Measurements from ENCODE around the gene BMF.
"Not testable (repeated sequence)": the region's sequence is repeated elsewhere in the genome, so short reads cannot be mapped to it uniquely, and the experiment has no call there.

The BMF gene

DNA sequence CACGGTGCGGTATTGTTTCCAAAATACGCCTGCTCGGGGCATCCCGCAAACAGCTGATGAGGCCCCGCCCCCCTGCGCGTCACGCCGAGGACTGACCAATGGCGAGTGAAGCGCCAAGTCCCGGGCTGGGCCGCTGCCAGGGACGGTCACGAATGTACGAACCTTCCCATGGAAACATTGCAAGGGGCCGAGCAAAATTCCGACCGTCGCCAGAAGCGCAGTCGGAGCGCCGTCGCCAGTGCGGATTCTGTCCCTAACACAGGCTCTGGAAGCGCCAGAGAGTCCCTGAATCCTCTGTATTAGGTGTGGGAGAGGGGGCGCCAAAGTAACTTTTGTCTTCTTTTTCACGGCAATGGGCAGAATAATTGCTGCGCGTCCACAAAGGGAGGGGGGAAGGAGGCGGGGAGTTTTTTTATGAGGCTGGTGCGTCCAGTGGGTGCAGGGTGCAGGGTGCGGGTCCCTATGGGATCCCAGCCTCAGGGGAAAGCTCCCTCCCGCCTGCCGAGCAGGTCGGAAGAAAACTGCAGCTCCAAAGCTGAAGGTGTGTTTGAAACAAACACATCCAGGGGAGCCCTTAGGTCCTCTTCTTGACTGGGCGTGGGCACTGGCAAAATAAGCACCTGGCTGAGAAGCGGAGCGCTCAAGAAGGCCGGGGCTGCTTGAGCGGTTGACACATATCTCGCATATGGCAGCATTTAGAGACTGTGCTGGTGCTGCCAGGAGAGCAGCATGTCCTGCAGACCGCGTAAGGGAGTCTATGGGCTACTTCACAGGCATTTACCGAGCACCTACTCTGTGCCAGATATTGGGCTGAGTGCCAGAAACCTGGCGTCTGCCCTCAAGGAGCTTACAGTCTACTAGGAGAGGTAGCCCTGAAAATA lies at the start of gene BMF:
TSS of gene BMF (minus strand) at position 25 of the 881 bp plus-strand sequence. CDS start 2,793 bp downstream, outside the sequence.
- peak; percentile 92 for DNase-seq

DNA sequence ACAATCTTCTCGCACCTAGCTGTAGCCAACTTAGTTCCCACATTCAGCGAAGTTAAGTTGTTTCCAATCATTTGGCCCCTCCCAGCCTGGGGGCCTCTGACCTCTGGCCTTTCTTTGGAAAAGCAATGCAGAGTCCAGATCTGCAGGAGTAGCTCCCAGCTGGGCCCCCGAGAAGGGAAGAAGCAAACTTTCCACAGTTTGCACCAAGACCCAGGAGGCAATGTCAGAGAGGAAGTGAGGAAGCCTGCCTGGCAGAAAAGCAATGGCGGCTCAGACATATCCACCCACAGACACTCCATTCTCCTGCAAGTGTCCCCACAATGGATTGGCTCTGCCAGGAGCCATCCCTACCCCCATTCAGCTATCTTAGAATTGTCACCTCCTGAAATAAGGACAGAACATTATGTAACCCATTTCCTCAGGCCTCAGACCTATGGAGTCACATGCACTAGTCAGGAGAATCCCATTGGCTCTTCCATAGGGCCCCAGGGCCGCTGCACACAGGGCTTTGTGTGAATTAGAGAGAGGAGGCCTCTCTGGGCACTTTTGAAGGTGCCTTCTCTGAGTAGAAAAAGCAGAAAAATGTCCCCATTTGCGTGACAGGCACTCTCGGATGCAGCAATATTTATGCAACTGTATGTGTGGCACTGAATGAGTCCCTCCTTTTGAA lies 49.2 kb upstream of the BMF start:
- no peak for DNase-seq

- DNase-seq, result no peak
These were observed 46.7 kb upstream of the BMF start for GRCh38 chr15:40155270-40155910.

DNA sequence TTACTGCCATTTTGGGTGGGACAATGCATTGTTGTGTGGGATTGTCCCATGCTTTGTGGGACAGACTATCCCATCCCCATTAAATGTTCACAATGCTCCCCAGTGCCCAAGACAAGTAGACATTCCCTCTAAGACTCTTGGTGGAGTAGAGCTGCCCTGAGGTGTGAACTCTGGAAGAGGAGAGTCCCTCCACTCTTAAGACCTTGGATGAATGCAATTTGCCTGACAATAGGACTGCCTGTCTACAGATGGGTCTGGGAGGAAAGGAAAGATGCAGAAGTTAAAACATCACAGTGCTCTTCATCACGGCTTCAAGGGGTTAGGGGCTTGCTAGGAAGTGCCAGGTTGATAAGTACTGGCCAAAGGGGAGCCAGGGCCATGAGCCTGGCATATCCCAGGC lies 46.1 kb upstream of the BMF start:
- DNase-seq, result not testable (repeated sequence)

- DNase-seq, result no peak
These were observed 43.3 kb upstream of the BMF start for GRCh38 chr15:40151991-40152390.

GRCh38 chr15:40151499-40151898 lies 42.8 kb upstream of the BMF start:
- DNase-seq, result no peak

- peak; percentile 52 for DNase-seq
These were observed 41.7 kb upstream of the BMF start for GRCh38 chr15:40150163-40150925.

GRCh38 chr15:40149339-40149738 lies 40.7 kb upstream of the BMF start:
- no peak for DNase-seq

DNA sequence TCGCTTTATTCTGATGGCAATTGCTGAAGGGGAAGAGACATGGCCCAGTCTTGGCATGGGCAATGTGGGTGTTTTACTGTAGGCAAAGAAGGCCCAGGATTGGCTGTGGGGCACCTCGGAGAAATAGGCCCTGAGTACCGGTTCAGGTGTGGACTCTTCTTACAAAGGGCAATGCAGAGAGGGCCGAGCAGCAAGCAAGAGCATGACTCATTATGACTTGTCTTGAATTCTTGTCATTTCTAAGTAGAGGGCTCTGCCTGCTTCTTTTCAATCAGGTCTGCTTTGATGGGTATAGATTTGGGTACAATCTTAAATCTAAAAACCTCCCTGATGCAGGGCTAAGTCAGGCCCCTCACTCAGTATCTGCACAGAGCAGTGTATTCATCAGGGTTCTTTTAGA lies 37.4 kb upstream of the BMF start:
- no peak for DNase-seq

DNA sequence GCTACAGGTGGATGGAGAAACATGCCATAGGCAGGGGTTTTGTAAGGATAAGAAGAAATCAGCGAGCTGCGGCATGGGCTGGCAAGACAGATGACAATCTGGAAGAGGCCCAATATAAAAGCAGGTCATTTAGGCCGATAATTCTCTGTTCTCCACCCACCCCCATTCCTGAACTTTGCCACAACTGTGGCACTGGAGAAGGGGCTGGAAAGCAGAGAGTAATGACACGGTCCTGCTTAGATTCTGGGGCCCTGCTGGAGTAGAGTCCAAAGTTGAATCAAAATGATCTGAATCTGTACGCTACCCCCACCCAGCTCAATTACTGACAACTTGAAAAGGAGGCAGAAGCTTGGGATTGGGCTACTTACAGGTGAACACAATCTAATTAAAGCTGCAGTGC lies 33.7 kb upstream of the BMF start:
- DNase-seq, result no peak

GRCh38 chr15:40138201-40138570 lies 29.5 kb upstream of the BMF start:
- not testable (repeated sequence) for DNase-seq

DNA sequence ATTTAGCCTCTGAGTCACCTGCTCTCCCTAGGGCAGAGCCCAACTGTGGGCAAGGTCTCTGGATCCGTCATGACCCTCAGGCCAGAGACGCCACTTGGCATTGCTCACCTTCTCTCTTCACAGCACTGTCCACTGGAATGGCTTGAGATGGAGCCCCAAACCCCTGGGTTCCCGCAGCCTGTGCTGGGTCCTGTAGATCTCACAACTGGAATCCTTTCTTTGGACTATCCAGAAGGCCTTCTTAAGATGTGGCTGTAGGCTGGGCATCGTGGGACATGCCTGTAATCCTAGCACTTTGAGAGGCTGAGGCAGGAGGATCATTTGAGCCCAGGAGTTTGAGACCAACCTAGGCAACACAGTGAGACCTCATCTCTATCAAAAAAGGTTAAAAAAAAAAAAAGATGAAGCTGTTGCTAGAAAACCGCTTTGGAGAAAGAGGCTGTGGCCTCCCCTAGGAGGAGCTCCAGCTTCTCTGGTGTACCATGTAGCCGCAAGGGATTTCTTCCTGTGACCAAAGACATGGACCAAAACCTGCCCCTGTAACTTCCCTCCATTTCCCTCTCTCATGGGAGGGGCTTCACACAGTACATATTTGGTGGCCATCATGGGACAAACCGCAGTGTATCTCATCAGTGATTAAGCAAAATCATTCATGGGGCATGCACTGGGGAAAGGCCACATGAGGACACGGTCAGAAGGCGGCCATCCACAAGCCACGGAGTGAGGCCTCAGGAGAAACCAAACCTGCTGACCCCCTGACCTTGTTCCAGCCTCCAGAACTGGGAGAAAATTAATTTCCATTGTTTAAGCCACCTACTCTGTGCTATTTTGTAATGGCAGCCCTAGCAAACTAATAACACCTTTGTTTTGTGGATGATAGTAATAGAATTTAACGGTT lies 28.9 kb upstream of the BMF start:
- no peak for DNase-seq

- no peak for DNase-seq
These were observed 28.0 kb upstream of the BMF start for GRCh38 chr15:40136470-40137302.

GRCh38 chr15:40135846-40136450 lies 27.3 kb upstream of the BMF start:
- not testable (repeated sequence) for DNase-seq

DNA sequence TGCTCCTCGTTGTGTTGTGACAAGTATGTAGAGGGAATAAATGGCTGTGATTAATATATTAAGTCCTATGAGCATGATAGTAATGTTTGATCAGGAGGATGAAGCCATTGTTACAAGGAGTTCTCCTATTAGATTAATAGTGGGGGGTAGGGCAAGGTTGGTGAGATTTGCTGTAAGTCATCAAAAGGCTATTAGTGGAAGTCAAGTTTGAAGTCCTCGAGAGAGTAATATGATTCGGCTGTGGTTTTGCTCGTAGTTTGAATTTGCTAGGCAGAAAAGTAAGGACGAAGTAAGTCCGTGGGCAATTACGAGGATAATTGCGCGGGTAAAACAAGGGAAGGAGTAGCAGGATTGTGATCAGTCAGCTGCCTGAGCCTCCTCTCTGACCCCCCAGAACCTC lies 26.2 kb upstream of the BMF start:
- DNase-seq, result no peak

DNA sequence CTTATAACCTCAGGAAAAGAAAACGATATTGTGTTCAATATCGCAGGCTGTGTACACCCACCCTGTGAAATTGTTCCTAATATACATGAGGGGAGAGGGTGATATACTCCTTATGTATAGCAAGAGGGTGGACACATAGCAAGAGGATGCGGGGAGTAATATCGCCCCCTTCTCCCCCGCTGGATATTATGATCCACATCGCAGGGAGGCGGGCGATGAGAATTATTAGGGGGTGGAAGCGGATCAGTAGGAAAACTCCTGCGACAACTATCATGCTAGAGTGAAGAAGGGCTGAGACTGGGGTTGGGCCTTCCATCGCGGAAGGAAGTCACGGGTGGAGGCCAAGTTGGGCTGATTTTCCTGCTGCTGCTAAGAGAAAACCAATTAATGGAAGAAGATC lies 24.9 kb upstream of the BMF start:
- DNase-seq, result no peak

DNA sequence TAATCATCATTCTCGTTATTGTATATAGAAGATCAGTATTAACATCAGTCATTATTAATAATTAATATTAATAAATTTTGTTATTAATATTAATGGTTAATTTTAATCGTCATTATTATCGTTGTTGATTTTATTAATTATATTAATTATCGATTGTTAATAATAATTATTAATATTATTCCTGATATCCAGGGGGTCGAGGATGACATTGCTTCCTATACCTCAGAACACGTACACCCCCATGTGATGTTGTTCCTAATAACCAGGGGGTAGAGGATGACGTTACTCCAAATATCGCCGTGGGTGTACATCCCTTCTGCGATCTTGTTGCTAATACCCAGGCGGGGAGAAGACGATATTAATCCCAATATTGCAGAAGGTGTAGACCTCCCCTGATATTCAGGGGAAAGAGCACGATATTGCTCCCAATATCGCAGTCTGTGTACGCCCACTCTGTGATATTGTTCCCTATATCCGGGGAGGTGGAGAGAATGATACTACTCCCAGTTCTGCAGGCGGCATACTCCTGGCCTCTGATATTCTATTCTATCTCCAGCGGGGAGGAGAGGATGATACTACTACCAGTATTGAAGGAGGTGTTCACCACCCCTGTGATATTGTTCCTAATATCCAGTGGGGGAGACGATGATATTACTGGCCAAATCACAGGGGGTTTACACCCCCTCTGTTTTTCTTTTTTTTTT lies 22.3 kb upstream of the BMF start:
- no peak for DNase-seq

DNA sequence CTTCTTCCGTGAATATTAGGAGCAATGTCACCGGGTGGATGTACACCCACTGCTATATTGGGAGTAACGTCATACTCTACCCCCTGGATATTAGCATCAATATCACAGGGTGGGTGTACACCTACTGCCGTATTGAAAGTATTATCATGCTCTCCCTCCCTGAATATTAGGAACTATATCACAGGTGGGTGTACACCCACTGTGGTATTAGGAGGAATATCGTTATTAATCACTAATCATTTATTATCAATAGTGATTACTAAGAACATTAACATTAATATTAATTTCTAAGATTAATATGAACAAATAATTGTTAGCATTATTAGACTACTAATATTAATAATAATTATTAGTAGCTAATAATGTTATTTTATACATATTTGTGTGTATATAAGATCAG lies 21.4 kb upstream of the BMF start:
- DNase-seq, result no peak

- no peak for DNase-seq
These were observed 20.3 kb upstream of the BMF start for GRCh38 chr15:40128766-40129660.
